ENCODE measurements around the gene TRAF7.
"Not testable (repeated sequence)": the region's sequence is repeated elsewhere in the genome, so short reads cannot be mapped to it uniquely, and the experiment has no call there.

The TRAF7 gene

DNA sequence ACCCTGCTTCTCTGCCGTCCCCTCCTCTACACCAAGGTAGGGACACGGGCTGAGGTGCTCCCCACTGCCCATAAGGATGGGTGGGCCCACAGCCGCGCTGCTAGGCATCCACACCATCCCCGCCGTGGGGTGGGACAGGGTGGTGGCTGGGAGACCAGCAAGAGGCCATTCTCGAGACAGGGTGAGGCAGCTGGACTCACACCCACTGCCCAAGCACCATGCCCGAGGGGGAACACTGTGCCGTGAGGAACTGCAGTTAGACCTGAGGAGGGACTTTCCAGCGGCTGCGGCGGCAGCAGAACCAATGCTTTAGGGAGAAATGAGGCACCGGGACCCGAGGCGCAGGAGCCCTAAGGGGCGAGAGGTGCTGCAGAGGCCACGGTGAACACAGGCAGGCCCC is 33.2 kb upstream of the TRAF7 start:
- no peak for DNase-seq (ENCODE audit: low read depth)

DNA sequence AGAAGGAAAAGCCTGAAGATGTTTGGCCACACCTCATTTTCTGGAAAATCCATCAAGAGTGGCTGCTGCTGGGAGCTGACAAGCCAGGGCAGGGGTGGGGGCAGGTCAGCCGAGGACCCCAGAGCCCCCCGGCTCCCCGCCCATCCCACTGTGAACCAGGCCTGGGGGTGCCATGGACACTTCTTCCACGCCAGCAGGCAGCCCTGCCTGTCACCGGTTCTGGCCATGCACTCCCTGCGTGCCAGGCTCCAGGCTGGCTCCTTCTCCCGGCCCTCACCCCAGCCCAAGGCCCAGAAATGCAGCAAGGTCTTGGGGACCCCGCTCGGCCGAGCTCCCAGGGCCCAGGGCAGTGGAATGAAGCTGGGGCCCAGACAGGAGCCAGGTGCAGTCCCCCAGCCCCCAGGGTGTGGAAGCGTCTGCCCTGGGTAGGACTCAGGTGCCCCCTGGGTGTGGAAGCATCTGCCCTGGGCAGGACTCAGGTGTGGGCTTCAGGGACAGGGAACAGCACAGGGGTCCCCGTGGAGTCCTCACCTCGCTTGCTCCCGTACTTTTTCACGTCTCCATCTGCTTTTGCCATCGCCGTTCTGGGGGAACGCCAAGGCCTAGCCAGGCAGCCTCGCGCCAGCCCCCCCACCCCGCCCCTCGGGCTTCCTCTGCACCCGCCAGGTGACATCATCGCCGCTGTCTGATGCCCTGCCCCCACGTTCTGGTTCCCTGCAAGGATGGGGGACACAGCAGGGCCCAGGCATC is 32.5 kb upstream of the TRAF7 start:
- DNase-seq (ENCODE audit: low read depth) = not testable (repeated sequence)

DNA sequence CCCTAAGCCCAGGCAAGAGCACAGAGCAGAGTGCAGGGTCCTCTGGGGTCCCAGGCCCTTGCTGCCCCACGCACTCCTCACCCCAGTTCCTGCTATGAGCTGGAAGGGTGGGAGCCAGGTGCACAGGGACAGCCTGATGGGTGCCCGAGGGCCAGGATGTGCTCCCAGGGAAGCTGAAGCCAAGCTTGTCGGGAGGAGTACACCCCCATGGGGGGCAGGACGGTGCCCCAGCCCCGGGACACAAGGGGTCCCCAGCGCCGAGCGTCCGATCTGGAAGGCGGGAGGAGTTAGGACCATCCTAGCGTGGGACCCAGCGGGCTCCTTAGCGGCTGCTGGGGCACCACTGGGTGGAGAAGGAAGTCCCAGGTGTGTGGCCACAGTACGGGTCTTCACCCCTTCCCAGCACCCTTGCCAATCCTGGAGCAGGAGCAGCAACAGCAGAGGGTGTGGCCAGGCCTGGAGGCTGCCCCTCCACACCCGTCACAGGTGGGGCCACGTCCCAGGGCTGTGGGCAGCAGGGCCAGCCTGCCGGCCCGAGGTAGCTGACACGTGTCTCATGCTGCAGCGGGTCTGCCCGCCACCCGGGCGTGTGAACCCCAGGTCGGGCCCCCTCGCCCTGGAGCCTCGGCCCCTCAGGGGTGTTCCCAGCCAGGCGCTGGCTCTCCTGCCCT is 31.7 kb upstream of the TRAF7 start:
- not testable (repeated sequence) for DNase-seq (ENCODE audit: low read depth)

DNA sequence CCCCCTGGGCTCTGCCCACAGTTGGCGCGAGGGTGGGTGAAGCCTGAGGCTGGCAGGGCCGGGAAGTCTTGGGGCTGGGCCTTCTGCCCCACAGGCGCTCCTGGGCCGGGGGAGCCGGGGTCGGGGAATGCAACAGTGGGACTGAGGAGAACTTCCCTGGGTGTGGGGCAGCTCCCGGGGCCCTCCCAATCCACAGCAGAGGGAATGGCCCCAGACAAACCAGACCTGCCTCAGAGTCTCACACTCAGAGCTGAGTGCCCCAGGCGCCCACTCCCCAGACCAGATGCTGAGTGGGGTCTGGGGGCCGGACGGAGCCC is 31.2 kb upstream of the TRAF7 start:
- not testable (repeated sequence) for DNase-seq (ENCODE audit: low read depth)

DNA sequence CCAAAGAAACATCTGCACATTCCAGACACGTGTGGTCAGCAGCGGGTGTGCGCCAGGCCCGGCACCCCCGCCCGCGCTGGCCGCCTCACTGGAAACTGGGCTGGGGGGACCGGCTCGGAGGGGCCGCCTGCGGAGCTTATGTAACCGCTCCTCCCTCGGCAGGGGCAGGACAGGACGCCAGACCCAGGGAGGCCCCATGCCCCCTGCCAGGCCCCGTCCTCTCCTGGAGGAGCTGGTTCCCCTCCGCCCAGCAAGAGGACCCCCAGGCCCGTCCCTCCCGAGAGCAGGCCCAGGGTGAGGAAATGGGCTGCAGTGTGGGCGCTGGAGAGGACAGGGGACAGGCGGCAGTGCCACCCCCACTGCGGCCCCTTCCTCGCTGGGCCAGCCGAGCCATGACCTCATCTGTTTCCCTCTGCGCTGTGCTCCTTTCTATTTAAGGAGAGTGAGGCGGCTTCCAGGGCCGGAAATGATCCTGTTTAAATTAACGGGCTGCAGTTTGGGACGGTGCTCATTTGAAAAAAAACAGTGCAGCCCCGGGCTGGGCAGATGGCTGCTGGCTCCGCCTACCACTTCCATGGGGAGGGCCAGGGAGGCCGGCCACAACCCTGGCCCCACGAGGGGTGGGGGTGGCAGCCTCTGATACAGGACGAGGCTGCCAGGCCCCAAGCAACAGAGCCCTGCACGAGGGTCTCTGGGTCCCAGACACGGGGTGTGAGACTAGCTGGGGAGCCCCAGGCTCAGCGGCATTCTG is 30.7 kb upstream of the TRAF7 start:
- not testable (repeated sequence) for DNase-seq (ENCODE audit: low read depth)

DNA sequence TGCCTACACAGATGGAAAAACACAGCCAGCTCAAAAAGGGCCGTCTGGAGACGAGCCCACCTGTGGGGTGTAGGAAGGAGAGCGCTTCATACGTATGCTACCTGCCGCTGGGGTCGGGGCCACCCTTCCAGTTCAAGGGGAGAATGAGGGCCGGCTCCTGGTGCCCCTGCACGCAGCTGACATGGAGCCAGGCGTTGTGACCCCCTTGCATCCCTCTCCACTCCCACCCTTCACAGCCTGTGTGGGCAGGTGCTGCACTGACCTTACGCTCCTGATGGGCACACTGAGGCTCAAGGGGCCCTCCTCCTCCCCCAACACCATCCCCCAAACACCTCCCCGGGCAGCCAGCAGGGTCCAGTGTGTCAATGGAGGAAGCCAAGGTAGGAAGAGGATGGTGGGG is 30.0 kb upstream of the TRAF7 start:
- DNase-seq (ENCODE audit: low read depth) = not testable (repeated sequence)

DNA sequence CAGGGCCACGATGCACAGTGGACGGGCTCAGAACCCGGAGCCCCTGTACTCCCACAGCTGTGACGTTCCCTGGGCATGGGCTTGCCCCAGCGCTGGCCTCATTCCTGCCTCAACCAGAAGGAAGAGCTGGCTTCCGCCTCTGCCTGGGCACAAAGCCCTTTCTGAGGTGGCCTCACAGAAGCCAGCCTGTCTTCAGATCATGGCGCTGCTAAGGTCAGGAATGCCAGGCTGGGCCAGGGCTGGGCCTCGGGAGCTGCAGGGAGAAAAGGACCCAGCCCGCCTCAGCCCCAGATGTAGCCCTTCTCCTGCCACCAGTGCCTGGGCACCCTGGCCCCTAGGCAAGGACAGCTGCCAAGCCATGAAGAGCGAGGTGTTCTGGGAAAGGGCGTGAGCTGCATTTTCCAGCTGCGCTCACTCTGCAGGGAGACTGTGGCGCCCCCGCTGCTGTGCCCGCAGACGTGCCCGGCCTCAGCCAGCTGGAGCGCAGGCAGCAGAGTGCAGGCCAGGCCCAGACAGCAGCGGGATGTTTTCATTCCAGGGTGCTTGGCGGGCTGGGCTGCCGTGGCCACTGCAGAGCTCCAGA is 29.3 kb upstream of the TRAF7 start:
- not testable (repeated sequence) for DNase-seq (ENCODE audit: low read depth)

DNA sequence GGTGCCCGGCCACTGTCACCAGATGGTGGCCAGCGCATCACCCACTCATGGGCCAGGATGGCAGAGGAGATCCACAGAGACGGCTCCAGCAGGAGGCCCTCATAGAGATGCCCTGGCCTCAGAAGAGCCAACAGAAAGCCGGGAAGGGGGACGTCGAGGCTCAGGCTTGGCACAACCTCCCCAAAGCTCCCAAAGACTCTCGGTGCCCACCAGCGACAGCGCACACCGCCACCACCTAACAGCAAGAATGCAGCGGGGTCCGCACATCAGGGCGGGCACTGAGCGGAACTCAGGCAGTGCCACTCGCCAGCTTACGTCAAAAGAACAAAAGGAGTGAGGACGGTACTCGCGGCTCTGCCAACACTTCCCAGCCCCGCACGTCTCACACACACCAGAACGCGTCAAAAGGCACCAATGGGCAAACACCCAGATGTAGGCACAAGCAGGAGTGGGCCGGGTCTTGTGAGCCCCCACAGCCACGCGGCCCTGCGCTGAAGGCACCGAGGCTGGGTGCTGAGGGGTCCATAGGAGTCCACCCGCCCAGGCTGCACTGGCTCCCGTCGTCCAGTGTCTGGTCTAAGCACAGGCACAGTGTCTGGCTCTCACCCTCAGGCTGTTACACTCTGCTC is 28.5 kb upstream of the TRAF7 start:
- DNase-seq (ENCODE audit: low read depth) = not testable (repeated sequence)

DNA sequence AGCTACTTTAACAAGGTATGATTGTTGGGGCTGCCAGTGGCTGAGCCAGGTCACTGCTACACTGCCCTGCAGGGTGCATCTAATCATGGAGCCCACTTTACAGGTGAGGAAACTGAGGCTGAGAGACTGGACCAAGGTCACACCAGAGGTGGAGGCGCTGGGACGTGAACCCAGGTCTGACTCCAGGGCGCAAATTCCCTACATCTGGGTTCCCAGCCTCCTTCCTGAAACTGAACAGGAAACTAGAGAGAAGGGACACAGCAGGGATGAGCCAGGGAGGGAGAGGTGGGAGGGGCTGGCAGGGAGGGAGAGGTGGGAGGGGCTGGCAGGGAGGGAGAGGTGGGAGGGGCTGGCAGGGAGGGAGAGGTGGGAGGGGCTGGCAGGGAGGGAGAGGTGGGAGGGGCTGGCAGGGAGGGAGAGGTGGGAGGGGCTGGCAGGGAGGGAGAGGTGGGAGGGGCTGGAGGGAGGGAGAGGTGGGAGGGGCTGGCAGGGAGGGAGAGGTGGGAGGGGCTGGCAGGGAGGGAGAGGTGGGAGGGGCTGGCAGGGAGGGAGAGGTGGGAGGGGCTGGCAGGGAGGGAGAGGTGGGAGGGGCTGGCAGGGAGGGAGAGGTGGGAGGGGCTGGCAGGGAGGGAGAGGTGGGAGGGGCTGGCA is 27.8 kb upstream of the TRAF7 start:
- DNase-seq (ENCODE audit: low read depth) = not testable (repeated sequence)

DNA sequence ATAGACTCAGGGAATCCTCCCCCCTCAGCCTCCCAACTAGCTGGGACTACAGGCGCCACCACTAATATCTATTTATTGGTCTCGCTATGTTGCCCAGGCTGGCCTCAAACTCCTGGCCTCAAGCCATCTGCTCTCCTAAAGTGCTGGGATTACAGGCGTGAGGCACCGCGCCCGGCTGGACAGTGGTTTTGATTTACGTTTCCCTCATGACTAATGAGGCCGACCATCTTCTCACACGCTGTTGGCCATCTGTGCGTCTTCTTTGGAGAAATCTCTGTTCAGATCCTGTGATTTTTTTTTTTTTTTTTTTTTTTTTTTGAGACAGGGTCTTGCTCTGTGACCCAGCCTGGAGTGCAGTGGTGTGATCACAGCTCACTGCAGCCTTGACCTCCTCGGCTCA is 26.3 kb upstream of the TRAF7 start:
- DNase-seq (ENCODE audit: low read depth) = not testable (repeated sequence)

DNA sequence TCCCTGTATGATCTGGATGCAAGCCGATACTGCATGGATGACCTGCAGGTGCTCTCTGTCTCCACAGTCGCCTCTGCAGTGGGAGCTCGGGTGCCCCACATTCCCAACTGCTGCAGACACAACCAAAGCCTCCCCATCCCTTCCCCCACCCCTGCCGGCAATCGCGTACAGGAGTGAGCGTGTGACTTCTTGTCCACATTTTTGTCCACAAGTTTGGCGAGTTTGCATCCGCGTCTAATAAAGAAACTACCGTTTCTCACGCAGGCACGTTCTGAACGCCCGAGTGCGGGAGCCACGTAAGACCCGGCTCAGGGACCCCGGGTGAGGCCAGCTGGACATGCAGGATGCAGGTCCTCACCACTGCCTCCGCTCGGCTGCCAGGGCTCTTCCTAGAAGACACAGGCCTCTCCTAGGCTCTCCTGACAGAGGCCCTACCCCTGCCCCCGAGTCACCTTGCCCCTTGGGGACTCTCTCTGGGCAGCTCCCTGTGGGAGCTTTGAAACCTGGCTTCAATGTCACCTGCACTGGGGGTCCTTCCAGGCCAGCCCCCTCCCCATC is 25.6 kb upstream of the TRAF7 start:
- DNase-seq (ENCODE audit: low read depth) = not testable (repeated sequence)

DNA sequence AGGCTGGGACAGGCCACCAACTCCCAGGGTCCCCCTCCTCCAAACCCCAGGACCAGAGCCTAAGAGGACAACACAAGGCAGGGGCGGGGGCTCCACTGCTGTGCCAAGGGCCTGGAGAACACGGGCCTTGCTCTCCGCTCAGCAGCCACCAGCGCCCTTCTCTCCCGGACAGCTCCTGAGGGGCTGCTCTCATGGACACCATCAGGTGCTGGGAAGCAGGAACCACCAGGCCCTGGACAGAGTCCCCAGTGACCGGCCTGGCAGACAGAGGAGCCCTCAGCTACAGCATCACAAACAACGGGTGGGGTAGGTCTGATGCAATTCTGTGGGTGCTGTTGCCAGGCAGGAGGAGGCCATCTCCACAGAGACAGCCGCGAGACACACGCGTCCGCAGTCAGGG is 21.8 kb upstream of the TRAF7 start:
- not testable (repeated sequence) for DNase-seq (ENCODE audit: low read depth)

DNA sequence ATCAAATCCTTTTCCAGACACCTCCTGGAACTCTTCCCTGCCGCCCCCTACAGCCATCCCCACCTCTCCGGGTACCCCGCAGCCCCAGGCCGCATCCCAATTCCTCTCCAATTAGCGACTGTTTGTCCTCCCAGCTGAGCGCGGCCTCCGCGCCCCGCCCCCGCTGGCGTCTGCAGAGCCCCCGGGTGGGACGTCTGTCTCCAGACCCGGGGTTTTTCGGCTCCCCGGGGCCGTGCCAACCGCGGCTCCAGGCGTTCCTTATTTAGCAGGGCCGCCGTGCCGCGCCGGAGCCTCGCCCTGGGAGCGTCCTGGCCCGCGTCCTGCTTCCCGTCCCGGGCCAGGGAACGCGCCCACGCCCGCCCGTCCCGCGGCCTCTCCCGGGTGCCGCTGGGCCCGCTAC is 20.5 kb upstream of the TRAF7 start:
- DNase-seq (ENCODE audit: low read depth) = not testable (repeated sequence)

DNA sequence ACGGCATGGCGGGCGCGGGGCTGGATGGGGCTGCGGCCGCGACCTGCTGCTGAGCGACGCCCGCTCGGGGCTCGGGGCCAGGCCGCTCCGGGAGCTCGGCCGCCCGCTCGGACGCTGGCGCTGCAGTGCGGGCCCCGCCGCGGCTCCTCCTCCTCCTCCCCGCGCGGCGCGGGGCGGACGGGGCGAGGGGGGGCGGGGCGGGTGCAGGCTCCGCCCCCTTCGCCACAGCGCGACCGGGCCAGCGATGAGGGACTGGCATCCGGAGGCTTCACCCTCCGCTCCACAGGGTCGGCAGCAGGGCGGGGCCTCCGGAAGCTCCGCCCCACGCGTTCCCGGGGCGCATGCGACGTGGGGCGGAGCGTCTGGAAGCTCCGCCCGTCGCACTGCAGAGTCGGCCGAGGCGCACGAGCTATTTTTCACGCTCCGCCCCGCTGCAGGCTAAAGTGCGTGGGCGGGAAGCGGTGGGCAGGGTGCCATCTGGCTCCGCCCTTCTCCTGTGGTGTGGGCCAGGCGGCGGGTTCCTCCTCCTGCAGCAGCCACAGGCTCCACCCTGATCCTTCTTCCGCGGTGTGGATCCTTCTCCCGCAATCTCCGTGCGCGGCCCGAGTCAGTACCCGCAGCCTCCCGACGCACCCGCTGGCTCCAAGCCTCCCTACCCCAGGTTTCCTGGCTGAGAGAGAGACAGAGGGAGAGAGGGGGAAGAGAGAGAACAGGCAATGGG is 19.7 kb upstream of the TRAF7 start, which contains the start of gene PKD1:
PKD1 (minus strand) TSS at position 129 of the 721 bp plus-strand sequence. CDS start 209 bp downstream, outside the sequence.
- DNase-seq (ENCODE audit: low read depth) = peak; percentile 97

DNA sequence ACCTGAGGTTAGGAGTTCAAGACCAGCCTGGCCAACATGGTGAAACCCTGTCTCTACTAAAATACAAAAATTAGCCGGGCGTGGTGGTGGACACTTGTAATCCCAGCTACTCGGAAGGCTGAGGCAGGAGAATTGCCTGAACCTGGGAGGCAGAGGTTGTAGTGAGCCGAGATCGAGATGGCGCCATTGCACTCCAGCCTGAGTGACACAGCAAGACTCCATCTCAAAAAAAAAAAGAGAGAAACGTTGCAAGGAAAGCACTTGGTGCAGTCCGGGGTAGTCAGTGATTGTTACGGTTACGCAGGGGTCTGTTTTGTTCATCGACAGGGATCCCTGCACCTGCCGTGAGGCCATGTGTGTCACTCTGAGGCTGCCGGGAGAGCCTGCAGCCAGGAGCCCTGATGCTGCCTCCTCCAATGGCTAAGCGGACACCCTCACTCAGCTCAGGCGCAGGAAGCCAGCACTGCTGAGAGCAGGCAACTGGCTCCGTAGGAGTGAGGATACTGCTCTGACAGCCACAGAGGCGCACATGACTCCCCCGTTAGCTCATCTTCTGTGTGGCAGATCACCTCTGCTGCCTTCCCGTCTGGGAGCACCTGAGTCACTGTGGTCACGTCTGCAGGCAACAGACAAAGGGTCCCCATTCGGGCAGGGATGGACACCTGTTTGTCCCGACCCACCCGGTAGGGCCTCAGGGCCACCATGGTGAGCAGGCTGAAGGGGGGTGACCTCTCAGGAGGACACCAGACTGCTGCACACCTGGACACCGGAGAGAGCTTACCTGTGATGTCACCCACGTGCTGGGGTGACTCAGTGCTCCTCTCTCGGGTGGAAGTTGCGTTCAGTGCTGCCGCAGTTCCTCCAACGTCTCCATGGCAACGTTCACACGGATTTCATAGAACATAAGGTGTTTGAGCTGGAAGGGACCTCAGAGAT is 12.4 kb upstream of the TRAF7 start:
- DNase-seq (ENCODE audit: low read depth) = no peak

DNA sequence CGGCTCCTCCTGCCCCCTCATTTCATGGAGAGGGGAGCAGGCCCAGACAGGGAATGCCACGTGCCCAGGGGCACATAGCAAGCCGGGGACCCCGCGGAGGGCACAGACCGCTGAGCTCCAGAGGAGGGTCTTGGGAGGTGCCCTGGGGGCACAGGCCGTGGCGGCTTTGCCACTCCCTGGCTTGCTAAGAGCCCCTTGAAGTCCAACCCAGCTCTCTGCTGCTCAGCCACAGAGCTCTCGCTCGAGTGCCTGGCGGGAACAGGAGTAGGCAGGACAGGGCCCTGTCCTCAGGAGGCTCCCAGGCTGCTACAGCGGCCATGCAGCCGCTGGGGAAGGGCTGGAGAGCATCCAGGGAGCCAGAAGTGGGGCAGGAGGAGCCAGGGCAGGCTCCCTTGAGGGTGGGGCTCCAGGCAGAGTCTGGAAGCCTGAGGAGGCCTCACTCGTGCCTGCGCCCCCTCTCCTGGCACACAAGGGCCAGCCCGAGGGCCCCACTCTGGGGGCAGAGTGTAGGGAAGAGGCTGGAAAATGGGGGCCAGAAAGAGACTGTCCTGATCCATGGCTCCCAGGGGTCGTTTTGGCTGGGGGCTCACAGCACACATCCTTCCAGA is 11.6 kb upstream of the TRAF7 start:
- DNase-seq (ENCODE audit: low read depth) = no peak

DNA sequence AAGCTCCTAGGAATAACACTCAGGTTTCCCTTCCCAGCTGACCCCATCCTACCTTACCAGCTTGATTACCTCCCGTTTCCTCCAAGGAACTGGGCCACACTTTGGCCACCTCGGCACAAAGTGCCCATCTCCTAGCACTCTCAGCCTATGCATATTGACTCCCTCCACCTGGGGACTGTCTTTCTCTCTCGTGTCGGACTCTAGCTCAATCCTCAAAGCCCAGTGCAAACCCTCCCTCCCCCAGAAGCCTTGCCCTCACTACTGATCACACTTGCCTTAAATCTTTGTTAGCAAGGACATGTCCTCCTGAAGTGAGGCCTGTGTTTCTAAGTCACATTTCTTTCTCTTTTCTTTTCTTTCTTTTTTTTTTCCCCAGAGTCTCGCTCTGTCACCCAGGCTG is 9.7 kb upstream of the TRAF7 start:
- no peak for DNase-seq (ENCODE audit: low read depth)

DNA sequence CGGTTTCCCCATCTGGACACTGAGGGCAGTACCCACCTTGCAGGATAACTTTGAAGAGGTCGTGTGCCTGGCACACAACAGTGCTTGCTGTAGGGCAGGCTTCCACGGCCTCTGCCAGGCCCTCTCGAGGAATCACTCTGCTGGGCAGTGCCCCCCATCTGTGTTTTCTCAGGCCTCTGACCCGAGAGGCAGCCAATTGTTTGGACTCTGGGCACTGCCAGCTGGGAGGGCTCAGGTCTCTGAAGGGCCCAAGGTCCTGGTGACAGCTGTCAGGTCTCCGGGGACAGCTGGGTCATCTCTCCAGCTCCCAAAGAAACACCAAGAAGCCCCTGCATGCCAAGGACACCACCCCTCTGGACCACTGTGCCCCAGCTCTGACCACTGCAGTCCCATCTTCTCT is 8.2 kb upstream of the TRAF7 start:
- DNase-seq (ENCODE audit: low read depth) = no peak

All from stimulated activated CD8-positive, alpha-beta memory T cell treated with anti-CD3 and anti-CD28 coated beads, Interleukin-4, amount 100 ng/mL, for 24 hours (primary cell).